ENCODE measurements around the gene MRC2.
"Not testable (repeated sequence)": the region's sequence is repeated elsewhere in the genome, so short reads cannot be mapped to it uniquely, and the experiment has no call there.

The MRC2 gene, protein sequence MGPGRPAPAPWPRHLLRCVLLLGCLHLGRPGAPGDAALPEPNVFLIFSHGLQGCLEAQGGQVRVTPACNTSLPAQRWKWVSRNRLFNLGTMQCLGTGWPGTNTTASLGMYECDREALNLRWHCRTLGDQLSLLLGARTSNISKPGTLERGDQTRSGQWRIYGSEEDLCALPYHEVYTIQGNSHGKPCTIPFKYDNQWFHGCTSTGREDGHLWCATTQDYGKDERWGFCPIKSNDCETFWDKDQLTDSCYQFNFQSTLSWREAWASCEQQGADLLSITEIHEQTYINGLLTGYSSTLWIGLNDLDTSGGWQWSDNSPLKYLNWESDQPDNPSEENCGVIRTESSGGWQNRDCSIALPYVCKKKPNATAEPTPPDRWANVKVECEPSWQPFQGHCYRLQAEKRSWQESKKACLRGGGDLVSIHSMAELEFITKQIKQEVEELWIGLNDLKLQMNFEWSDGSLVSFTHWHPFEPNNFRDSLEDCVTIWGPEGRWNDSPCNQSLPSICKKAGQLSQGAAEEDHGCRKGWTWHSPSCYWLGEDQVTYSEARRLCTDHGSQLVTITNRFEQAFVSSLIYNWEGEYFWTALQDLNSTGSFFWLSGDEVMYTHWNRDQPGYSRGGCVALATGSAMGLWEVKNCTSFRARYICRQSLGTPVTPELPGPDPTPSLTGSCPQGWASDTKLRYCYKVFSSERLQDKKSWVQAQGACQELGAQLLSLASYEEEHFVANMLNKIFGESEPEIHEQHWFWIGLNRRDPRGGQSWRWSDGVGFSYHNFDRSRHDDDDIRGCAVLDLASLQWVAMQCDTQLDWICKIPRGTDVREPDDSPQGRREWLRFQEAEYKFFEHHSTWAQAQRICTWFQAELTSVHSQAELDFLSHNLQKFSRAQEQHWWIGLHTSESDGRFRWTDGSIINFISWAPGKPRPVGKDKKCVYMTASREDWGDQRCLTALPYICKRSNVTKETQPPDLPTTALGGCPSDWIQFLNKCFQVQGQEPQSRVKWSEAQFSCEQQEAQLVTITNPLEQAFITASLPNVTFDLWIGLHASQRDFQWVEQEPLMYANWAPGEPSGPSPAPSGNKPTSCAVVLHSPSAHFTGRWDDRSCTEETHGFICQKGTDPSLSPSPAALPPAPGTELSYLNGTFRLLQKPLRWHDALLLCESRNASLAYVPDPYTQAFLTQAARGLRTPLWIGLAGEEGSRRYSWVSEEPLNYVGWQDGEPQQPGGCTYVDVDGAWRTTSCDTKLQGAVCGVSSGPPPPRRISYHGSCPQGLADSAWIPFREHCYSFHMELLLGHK (N-terminal part only)

DNA sequence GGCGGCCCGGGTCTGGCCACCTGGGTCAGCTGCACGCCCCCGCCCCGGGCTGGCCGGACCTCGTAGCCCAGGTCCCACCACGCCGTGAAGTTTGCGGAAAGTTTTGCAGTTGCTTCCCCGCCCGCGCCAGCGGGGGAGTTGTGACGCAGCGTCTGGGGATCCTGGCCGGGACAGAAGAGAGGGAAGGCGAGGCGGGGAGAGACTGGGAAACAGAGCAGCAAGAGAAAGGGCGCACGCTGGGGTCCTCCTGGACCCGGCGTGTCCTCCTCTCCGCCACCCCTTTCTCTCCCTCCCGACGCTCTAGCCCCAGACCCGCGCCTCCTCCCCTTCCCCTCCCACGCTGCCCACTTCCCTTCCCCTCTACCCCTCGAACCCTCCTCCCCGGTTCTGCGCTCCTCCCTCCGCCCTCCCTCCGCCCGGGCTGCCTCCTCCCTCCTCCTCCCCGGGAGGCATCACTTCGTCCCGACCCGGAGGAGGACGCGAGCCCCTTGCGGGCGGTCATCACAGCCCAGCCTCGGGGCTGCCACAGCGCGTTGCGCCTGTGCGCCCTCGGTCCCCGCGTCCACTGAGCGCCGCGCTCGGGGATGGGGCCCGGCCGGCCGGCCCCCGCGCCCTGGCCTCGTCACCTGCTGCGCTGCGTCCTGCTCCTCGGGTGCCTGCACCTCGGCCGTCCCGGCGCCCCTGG, at the start of gene MRC2:
Gene MRC2 (plus strand): TSS at position 452 of the 685 bp plus-strand sequence. CDS start 133 bp downstream, at position 585.
- DNase-seq (ENCODE audit: low read depth in 2 of 3, low spot score in 1 of 3): peak in 2 of 3 donors; percentile 21 to 46

DNA sequence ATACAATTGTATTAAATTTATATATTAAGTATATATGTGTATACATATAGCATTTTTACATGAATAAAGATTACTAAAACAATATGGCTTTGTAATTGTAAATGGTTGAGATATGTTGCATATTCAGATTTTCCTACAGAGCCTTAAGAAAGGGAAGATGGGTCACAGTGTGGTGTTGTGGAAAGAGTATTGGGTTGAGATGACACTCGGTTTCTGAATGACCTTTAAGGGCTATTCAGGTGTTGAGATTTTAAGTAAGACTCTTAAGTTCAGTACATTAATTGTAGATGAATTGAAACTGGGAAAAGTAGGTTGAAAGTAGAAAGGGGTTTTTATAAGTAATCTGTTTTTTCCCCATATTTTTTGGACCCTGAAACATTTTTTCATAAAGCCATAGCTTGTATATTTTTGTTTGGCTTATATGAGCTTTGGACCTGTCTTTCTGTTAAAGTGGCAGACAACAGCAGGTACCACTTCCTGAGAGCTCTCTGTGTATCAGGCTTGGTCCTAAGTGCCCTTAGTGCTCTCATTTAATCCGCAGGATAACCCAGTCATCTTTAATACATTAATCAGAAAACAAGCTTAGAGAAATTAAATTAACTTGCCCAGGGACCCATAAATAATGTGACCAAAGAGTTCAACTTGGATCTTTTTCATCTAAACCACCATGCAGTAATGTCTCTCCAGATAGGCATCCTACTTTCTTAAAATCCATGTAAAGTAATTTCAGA, 48.5 kb upstream of the MRC2 start:
- no peak for DNase-seq (ENCODE audit: low read depth in 2 of 3, low spot score in 1 of 3)

DNA sequence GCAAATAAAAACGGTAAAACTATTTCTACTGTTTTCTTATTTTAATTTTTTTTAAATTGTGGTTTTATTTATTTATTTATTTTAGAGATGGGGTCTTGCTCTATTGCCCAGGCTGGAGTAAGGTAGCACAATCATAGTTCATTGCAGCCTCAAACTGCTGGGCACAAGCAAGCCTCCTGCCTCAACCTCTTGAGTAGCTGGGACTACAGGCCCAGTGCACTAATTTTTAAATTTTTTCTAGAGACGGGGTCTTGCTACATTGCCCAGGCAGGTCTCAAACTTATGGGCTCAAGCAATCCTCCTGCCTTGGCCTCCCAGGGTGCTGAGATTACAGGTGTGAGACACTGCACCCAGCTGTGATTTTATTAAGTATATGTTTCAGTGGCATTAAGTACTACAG, 46.5 kb upstream of the MRC2 start:
- no peak for DNase-seq (ENCODE audit: low read depth in 2 of 3, low spot score in 1 of 3)

DNA sequence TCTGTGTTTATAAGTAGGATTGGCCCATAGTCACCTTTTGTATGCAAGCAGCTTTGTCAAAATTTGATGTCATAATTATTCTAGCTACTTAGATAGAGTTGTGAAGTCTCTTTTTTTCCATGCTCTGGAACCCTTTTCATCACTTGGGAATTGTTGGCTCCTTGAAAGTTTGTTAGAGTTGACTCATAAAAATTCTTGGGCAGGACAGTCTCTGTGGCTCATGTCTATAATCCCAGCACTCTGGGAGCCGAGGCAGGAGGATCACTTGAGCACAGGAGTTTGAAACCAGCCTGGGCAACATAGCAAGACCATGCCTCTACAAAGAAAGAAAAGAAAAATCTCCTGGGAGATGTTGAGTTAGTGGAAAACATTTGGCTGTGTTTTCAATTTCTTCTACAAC, 45.7 kb upstream of the MRC2 start:
- DNase-seq (ENCODE audit: low read depth in 2 of 3, low spot score in 1 of 3): no peak

DNA sequence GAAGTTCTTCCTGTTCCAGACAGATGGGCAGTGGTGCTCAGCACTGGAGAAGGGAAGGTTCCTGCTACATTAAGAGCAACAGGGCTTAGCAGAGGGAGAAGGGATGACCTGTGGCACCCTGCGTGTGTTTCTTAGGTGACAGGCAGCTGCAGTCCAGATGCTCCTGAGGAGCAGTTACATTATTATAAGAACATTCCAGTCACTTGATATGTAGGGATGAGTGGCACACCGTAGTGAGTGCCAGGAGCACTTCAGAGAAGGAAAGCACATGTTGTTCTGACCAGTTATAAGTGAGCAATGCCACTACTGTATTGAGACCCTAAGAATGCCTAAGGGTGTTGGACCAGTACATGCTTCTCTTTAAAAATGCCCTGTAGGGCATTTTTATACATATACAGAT, 39.9 kb upstream of the MRC2 start:
- DNase-seq (ENCODE audit: low read depth in 2 of 3, low spot score in 1 of 3): no peak

DNA sequence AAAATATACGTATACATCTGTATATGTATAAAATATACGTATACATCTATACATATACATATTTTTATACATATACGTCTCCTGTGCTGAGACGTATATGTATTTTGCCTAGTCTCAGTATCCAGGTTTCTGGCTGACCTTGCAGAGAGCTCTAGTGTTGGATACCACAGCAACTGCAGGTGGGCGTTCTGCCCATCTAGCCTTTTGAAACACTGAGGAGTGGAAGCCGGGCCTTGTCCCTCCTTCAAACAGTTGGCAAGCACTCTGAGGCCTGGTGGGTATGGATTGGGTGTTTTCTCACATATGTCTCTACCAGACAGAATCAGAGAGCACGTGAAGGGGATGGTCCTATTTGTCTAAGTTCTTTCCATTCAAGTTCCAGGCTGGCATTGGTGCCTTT, 39.4 kb upstream of the MRC2 start:
- no peak for DNase-seq (ENCODE audit: low read depth in 2 of 3, low spot score in 1 of 3)

DNA sequence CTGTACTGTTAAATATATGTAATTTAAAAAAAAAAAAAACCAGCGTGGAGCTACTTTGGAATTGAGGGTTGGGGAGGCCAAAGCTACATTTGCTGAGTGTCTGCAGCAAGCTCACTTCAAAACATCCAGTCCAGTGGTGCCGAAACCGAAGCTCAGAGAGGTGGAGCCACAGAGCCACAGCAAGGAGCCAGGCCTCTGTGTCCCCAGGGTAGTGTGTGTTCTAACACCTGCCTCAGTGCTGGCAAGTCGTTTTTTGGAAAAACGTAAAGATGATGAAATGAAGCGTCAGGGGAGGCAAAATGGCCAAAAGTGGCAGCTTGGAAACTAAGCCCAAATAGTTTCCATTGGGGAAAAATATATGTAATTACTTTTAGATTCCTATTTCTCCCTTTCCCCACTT, 36.1 kb upstream of the MRC2 start:
- DNase-seq (ENCODE audit: low read depth in 2 of 3, low spot score in 1 of 3): no peak

DNA sequence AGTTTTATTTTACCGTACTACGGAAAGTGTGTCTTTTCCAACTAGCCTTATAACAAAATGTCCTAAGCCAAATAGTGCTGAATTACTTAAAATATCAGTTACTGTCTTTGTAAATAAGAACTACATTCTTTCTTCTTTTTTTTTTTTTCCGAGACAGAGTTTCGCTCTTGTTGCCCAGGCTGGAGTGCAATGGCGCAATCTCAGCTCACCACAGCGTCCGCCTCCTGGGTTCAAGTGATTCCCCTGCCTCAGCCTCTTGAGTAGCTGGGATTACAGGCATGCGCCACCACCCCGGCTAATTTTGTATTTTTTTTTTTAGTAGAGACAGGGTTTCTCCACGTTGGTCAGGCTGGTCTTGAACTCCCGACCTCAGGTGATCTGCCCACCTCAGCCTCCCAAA, 35.6 kb upstream of the MRC2 start:
- not testable (repeated sequence) for DNase-seq (ENCODE audit: low read depth in 2 of 3, low spot score in 1 of 3)

DNA sequence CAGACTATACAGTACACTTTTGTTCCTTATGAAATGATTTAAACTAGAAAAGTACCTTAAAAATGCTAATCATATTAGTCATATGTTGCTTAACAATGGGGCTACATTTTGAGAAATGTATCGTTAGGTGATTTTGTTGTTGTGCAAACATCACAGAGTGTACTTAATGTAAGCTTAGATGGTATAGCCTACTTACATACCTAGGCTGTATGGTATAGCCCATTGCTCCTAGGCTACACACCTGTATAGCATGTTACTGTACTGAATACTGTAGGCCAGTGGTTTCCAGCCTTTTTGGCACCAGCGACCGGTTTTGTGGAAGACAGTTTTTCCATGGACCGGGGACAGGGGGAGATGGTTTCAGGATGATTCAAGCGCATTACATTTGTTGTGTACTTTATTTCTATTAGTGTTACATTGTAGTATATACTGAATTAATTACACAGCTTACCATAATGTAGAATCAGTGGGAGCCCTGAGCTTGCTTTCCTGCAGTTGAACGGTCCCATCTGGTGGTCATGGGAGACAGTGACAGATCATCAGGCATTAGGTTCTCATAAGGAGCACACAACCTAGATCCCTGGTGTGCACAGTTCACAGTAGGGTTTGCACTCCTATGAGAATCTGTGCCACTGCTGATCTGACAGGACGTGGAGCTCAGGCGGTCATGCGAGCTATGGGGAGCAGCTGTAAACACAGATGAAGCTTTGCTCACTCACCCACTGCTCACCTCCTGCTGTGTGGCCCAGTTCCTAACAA, 35.0 kb upstream of the MRC2 start:
- DNase-seq (ENCODE audit: low read depth in 2 of 3, low spot score in 1 of 3): no peak

DNA sequence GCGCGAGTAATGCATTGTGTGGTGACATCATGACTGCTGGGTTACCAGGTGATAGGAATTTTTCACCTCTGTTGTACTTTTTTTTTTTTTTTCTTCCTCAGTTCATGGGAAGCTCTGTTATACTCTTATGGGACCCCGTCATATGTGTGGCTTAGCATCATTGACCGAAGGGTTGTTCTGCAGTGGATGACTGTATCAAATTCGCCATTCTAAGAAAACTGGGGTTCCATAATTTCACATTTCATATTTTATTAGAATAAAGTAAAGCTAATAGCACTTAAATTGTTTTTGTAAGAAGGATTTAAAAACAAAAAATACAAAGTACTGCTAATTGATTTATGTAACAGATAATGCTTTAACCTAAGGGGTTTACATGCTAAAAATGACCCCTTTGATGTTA, 32.0 kb upstream of the MRC2 start:
- DNase-seq (ENCODE audit: low read depth in 2 of 3, low spot score in 1 of 3): no peak

DNA sequence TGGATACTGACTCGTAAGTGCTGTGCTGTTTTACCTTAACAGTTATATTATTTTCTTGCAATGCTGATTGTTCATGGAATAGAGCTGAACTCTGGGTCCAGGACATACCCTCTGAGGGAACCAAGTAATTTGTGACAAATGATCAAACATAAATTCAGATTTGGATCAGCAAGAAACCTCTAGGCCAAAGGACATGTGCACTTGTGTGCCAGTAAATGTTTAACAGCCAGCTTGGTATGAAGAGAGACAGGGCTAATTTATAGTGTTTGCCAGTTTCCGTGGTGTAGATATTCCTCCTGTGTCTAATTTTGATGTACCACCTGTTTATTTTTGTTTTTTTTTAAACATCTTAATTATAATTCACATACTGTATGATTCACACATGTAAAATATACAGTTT, 30.8 kb upstream of the MRC2 start:
- DNase-seq (ENCODE audit: low read depth in 2 of 3, low spot score in 1 of 3): no peak

DNA sequence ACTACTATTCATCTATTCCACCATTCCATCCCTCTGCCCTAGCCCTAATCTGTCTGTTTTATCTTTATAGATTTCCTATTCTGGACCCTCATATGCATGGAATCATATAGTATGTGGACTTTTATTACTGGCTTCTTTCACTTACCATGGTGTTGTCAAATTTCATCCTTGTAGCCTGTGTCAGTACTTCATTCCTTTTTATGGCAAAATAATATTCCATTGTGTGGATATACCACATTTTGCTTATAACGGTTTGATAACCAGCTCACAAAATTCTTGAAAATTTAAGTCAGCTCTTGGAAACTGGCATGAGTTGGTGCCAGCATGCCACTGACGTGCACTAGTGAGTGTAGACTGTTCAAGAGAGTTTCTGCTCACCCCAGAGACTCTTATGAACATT, 30.3 kb upstream of the MRC2 start:
- DNase-seq (ENCODE audit: low read depth in 2 of 3, low spot score in 1 of 3): no peak

DNA sequence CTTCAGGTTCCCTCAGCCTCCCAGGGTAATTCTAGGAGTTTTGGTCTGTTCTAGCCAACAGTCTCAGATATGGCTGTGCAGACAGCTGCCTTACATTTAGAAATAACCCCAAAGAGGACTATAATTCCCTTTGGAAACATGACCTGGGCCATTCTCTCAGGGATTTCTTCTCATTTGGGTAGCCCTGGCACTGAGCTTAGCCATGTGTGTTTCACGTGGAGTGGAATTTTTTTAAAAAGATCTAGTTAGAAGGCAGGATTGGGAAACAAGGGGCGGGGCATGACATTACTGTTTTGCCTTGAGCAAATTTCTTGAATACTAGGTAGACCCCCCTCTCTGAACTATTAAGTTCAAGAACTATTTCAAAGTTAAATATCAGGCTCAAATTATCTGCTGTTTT, 29.6 kb upstream of the MRC2 start:
- no peak for DNase-seq (ENCODE audit: low read depth in 2 of 3, low spot score in 1 of 3)

DNA sequence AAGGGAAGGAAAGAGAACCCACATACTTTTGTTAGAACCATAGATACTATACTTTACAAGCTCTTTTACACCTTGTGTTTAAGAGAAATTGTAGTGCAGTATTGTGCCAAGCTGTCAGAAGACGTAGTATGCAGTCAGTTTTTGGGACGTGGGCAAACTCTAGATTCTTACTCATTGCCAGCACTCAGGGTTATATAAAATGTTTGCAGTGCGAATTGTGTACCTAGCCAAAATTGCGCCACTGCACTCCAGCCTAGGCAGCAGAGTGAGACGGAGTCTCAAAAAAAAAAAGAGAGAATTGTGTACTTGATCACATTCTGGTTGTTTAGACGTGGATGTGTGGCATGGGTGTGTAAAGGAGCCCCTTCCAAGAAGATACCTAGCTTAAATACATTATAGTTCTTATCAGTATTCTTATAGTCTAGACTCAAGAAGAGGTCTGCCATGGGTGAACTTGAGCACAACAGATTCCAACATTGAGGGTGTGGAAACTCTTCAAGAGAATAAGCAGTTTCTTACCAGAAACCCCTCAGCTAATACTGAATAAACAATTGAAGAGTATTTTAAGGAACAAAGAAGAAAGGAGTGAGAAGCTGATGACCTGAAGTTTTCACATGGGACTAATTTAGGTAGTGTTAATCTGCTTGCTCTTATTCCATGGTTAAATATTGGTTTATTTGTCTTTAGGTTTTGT, 27.4 kb upstream of the MRC2 start:
- no peak for DNase-seq (ENCODE audit: low read depth in 2 of 3, low spot score in 1 of 3)

DNA sequence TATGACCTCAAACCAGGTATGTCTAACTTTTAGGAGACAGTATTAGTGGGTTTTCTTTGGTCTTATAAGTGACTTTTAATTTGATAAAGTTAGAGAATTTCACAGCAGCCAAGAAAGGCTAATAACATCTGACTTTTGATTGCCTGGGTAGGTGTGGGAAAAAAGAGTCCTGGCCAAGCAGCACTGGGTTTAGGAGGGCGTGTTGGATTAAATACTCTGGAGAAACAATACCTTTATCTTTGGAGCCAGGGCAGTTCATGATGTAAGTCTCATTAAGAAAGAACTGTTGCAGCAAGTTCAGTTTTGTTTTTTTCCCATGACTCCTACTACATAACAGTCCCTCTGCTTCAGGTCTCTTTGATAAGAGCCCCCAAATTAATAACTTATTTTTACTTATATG, 26.7 kb upstream of the MRC2 start:
- no peak for DNase-seq (ENCODE audit: low read depth in 2 of 3, low spot score in 1 of 3)

DNA sequence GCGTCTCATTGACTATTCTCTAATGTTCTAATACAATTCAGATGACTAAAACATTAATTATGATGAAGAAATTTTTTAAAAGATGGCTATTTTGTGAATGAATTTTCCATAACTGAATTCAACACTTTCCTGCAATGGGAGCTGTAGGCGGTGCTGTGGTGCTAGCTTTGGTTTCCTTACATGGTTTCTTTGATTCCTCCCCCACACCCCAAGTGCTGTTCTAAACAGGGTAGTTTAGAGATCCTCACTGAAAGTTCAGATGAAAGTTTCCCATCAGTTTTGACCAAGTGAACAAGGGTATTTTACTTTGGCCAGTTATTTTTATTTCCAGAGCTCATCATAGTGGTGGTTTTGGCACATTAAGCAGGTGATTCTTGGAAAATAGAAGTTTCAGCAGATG, 26.0 kb upstream of the MRC2 start:
- no peak for DNase-seq (ENCODE audit: low read depth in 2 of 3, low spot score in 1 of 3)

DNA sequence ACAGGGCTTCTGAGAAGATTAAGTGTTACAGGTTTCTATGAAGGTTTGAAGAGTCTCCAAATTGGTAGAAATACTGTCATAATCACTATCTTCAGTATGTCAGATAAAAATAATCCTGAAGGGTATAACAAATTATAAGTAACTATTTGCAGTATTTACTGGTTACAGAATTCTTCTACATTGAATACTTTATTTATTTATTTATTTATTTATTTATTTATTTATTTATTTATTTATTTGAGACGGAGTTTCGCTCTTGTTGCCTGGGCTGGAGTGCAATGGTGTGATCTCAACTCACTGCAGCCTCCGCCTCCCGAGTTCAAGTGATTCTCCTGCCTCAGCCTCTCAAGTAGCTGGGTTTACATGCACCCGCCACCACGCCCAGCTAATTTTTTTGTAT, 23.7 kb upstream of the MRC2 start:
- not testable (repeated sequence) for DNase-seq (ENCODE audit: low read depth in 2 of 3, low spot score in 1 of 3)

DNA sequence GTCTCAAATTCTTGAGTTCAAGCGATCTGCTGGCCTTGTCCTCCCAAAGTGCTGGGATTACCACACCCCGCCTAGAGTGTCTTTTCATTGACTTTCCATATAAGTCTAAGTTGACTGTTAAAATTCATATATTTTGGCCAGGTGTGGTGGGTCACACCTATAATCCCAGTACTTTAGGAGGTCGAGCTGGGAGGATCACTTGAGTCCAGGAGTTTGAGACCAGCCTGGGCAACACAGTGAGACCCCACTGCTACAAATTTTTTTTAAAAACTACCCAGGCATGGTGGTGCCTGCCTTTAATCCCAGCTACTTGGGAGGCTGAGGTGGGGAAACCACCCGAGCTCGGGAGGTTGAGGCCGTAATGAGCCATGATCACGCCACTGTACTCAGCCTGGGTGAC, 21.9 kb upstream of the MRC2 start:
- DNase-seq (ENCODE audit: low read depth in 2 of 3, low spot score in 1 of 3): no peak

DNA sequence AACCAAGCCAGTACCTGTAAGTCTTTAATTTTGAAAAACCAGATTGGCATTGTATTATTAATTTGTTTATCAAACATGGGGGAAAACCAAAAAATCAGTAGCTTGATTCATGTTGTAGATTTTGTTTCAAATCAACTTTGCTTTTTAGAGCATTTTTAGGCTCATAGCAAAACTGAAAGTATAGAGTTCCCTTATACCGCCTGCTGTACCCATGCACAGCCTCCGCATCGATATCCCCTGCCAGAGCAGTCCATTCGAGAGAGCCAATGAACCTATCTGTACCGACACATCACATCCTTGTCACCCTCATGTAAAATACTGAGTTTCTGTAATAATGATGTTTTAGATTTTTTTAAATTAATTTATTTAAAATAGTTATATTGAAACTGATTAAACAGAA, 16.2 kb upstream of the MRC2 start:
- no peak for DNase-seq (ENCODE audit: low read depth in 2 of 3, low spot score in 1 of 3)
